HCT116 (cell line): ENCODE data around the gene ZSWIM5.

Source experiments
- EZH2phosphoT487 ChIP-seq: fragments of 200-600 bp; IDR thresholded peaks from 2 replicates; pipeline ENCODE4 v1.6.1; 2018; ENCODE audit warnings: antibody characterized with exemption, borderline replicate concordance
- JUND ChIP-seq: IDR thresholded peaks from 2 replicates; pipeline ENCODE4 v1.6.1; 2012
- POLR2AphosphoS5 ChIP-seq: IDR thresholded peaks from 2 replicates; pipeline ENCODE4 v1.6.1; 2011; ENCODE audit warnings: mild to moderate bottlenecking, low read depth, low read length, moderate library complexity
- RAD21 ChIP-seq: IDR thresholded peaks from 2 replicates; pipeline ENCODE4 v1.6.1; 2012; ENCODE audit warnings: low read depth, mild to moderate bottlenecking
- SIN3A ChIP-seq: IDR thresholded peaks from 2 replicates; pipeline ENCODE4 v1.6.1; 2012; ENCODE audit warnings: low read depth
- YY1 ChIP-seq: IDR thresholded peaks from 2 replicates; pipeline ENCODE4 v1.6.1; 2011; ENCODE audit warnings: low read length, low read depth, moderate library complexity, mild to moderate bottlenecking; ENCODE audit not compliant: insufficient replicate concordance; ENCODE audit errors: extremely low read depth
- TF ChIP-seq, protein P1 (sequence below), 3 experiments: fragments of 200-600 bp in 1 of 3; sonication (generic) in 1 of 3; IDR thresholded peaks in 2 of 3; conservative IDR thresholded peaks in 1 of 3; 2 replicates each; pipeline ENCODE4 v1.5.1; 2012 to 2017; ENCODE audit warnings: low read depth in 2 of 3, low read length in 2 of 3, antibody characterized with exemption in 1 of 3, borderline replicate concordance in 1 of 3, control low read depth in 1 of 3, mild to moderate bottlenecking in 1 of 3, mixed read lengths in 1 of 3, mixed run types in 1 of 3, moderate library complexity in 1 of 3; ENCODE audit not compliant: insufficient read depth in 1 of 3

DNA sequence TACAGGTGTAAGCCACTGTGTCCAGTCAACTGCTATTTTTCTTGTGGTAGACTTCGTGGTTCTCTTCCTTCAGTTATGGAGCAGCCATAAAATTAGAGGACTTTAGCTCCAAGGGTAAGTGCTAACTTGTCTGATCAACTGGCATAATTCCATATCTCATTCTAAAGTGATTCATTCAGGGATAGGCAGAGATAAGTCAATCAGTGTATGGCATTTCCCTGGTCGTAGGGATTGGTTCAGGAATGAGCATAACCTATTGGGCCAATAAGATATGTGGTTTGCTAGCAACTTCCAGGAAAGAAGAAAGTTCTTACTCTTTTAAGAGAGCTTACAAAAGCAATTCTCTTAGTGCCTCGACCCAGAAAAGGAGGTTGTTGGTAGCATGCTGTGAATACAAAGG, 4.7 kb upstream of the ZSWIM5 start:
- TF ChIP-seq POLR2AphosphoS5 (no peak), EZH2phosphoT487 (no peak), RAD21 (no peak), SIN3A (no peak), YY1 (no peak), JUND (no peak)
- TF ChIP-seq, protein P1, sequence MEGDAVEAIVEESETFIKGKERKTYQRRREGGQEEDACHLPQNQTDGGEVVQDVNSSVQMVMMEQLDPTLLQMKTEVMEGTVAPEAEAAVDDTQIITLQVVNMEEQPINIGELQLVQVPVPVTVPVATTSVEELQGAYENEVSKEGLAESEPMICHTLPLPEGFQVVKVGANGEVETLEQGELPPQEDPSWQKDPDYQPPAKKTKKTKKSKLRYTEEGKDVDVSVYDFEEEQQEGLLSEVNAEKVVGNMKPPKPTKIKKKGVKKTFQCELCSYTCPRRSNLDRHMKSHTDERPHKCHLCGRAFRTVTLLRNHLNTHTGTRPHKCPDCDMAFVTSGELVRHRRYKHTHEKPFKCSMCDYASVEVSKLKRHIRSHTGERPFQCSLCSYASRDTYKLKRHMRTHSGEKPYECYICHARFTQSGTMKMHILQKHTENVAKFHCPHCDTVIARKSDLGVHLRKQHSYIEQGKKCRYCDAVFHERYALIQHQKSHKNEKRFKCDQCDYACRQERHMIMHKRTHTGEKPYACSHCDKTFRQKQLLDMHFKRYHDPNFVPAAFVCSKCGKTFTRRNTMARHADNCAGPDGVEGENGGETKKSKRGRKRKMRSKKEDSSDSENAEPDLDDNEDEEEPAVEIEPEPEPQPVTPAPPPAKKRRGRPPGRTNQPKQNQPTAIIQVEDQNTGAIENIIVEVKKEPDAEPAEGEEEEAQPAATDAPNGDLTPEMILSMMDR (IDR thresholded peaks at IDR 0.05 in 2 of 3, conservative IDR thresholded peaks at IDR 0.05 in 1 of 3; ENCODE audit: borderline replicate concordance in 1 of 3, insufficient read depth in 1 of 3, low read depth in 2 of 3, low read length in 2 of 3) = no peak
